ENCODE results near the gene INPP5E.

DNA sequence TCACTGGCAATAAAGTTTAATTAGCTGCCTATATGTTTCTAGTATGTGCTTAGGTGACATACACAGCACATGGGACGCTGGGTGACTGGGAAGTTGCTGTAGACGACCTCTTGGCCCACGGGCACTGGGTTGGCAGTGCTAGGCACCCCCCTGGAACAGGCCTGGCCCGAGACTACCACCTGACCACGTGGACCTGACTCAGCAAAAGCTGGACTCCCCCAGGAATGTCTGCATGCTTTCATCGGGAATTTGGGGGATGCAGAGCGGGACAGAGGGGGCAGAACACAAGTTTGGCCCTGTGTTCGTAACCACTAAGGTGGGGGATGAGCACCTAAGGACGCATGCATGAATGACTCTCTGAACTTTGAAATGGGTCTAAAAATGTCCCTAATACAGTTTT lies 16.6 kb upstream of the INPP5E start:
- TF ChIP-seq CTCF (IDR thresholded peaks at IDR 0.05) = no peak
- no peak for TF ChIP-seq POLR2A (IDR thresholded peaks at IDR 0.05)
